Liver (tissue), 9 donors: ENCODE results near the gene ATP7A. TPM values are rescaled to one million over a fixed set of nuclear protein-coding genes. Genes with fewer than 3 reads are reported as not detected.
A peak's percentile ranks its signal among the peaks of the same experiment; 100 is the strongest.
"Not testable (repeated sequence)": the region's sequence is repeated elsewhere in the genome, so short reads cannot be mapped to it uniquely, and the experiment has no call there.

Experiments
- DNase-seq: peaks from one replicate; pipeline ENCODE4 v3.0.0-alpha.2; 2017; ENCODE audit warnings: low spot score
- H3K27ac ChIP-seq, 2 donors: one replicate each; pipeline ENCODE4 v1.7.0; 2013; ENCODE audit warnings: inconsistent platforms in 2 of 2, low read length in 2 of 2, control low read depth in 1 of 2, low read depth in 1 of 2, mild to moderate bottlenecking in 1 of 2
- H3K27me3 ChIP-seq, 4 donors: one replicate each; pipeline versions ENCODE4 v1.6.1 to v1.7.0; 2013; ENCODE audit warnings: low read length in 3 of 4, inconsistent platforms in 1 of 4, mild to moderate bottlenecking in 1 of 4, moderate library complexity in 1 of 4; ENCODE audit not compliant: control insufficient read depth in 4 of 4, insufficient read depth in 4 of 4
- H3K36me3 ChIP-seq, 4 donors: one replicate each; pipeline versions ENCODE4 v1.6.1 to v1.7.0; 2013; ENCODE audit warnings: low read length in 3 of 4, mild to moderate bottlenecking in 3 of 4, low read depth in 1 of 4, moderate library complexity in 1 of 4; ENCODE audit not compliant: control insufficient read depth in 4 of 4, insufficient read depth in 3 of 4
- H3K4me1 ChIP-seq, 4 donors: one replicate each; pipeline versions ENCODE4 v1.6.1 to v1.7.0; 2013; ENCODE audit warnings: low read length in 3 of 4, mild to moderate bottlenecking in 3 of 4, moderate library complexity in 1 of 4; ENCODE audit not compliant: control insufficient read depth in 4 of 4, insufficient read depth in 4 of 4
- H3K4me3 ChIP-seq, 3 donors: one replicate each; pipeline versions ENCODE4 v1.6.1 to v1.7.0; 2013; ENCODE audit warnings: low read length in 3 of 3, control low read depth in 1 of 3, low read depth in 1 of 3, mild to moderate bottlenecking in 1 of 3
- H3K9ac ChIP-seq, 2 donors: one replicate each; pipeline ENCODE4 v1.7.0; 2013; ENCODE audit warnings: low read length in 2 of 2, mild to moderate bottlenecking in 2 of 2, moderate library complexity in 2 of 2, control low read depth in 1 of 2, low read depth in 1 of 2
- H3K9me3 ChIP-seq, 4 donors: one replicate each; pipeline versions ENCODE4 v1.6.1 to v1.7.0; 2013; ENCODE audit warnings: low read length in 3 of 4; ENCODE audit not compliant: control insufficient read depth in 4 of 4
- EGR1 ChIP-seq, 2 donors: IDR thresholded peaks; 2 replicates each; pipeline ENCODE4 v1.6.1; 2016 to 2018; ENCODE audit warnings: antibody characterized with exemption in 2 of 2, low read depth in 2 of 2
- FOXA1 ChIP-seq: IDR thresholded peaks from 2 replicates; pipeline ENCODE4 v1.6.1; 2016; ENCODE audit warnings: antibody characterized with exemption
- FOXA2 ChIP-seq: IDR thresholded peaks from 2 replicates; pipeline ENCODE4 v1.6.1; 2016; ENCODE audit warnings: antibody characterized with exemption
- HNF4A ChIP-seq, 2 donors: conservative IDR thresholded peaks; 2 replicates each; pipeline ENCODE4 v1.6.1; 2016; ENCODE audit warnings: antibody characterized with exemption in 2 of 2, mild to moderate bottlenecking in 2 of 2
- HNF4G ChIP-seq: IDR thresholded peaks from 2 replicates; pipeline ENCODE4 v1.6.1; 2016; ENCODE audit warnings: antibody characterized with exemption
- JUND ChIP-seq, 2 donors: IDR thresholded peaks; 2 replicates each; pipeline ENCODE4 v1.6.1; 2016; ENCODE audit warnings: antibody characterized with exemption in 2 of 2
- NR2F2 ChIP-seq: IDR thresholded peaks from 2 replicates; pipeline ENCODE4 v1.6.1; 2016; ENCODE audit warnings: antibody characterized with exemption
- RAD21 ChIP-seq, 2 donors: IDR thresholded peaks; 2 replicates each; pipeline ENCODE4 v1.6.1; 2016; ENCODE audit warnings: antibody characterized with exemption in 2 of 2, mild to moderate bottlenecking in 2 of 2
- RXRA ChIP-seq, 2 donors: IDR thresholded peaks; 2 replicates each; pipeline ENCODE4 v1.6.1; 2017 to 2018; ENCODE audit warnings: antibody characterized with exemption in 2 of 2, mild to moderate bottlenecking in 1 of 2
- TAF1 ChIP-seq: conservative IDR thresholded peaks from 2 replicates; pipeline ENCODE4 v1.6.1; 2016; ENCODE audit warnings: antibody characterized with exemption, mild to moderate bottlenecking
- YY1 ChIP-seq: IDR thresholded peaks from 2 replicates; pipeline ENCODE4 v1.6.1; 2016; ENCODE audit warnings: antibody characterized with exemption, mild to moderate bottlenecking
- WGBS: extraction: QIAGEN DNeasy Blood & Tissue Kit; methylation state at CpG from one replicate; pipeline ENCODE4 v1.1.7; 2013; 5-methylcytosine and 5-hydroxymethylcytosine counted together
- polyA plus RNA-seq, 2 donors: library from polyadenylated mRNA; stranded (reverse) in 1 of 2; unstranded in 1 of 2; fragments of 200-250 nt in 1 of 2; fragments of >200 nt in 1 of 2; fragmentation: Nextera tagmentation in 1 of 2; extraction: Ambion mirVana in 1 of 2; gene quantifications; one replicate each; pipeline versions ENCODE4 v1.2.1 to v1.2.3, GENCODE V29; 2013 to 2015
- total RNA-seq, 2 donors: library from RNA; depleted of rRNA; stranded (reverse); fragments of >200 nt; gene quantifications; one replicate each; pipeline ENCODE4 v1.2.3, GENCODE V29; 2014
- TF ChIP-seq, protein P1 (sequence below): IDR thresholded peaks from 2 replicates; pipeline ENCODE4 v1.6.1; 2016; ENCODE audit warnings: antibody characterized with exemption
- TF ChIP-seq, protein P2 (sequence below): IDR thresholded peaks from 2 replicates; pipeline ENCODE4 v1.6.1; 2016; ENCODE audit warnings: antibody characterized with exemption
- TF ChIP-seq, protein P3 (sequence below): IDR thresholded peaks from 2 replicates; pipeline ENCODE4 v1.6.1; 2016; ENCODE audit warnings: antibody characterized with exemption
- TF ChIP-seq, protein P4 (sequence below): fragments of 150-350 bp; IDR thresholded peaks from 2 replicates; pipeline ENCODE4 v1.5.1; 2017; ENCODE audit warnings: improper control_type of control experiment, low read depth, low read length; ENCODE audit not compliant: missing input control
- TF ChIP-seq, protein P5 (sequence below): IDR thresholded peaks from 2 replicates; pipeline ENCODE4 v1.6.1; 2016; ENCODE audit warnings: antibody characterized with exemption, mild to moderate bottlenecking
- donor health status: healthy.
- donor health status: healthy.
- donor health status: healthy.
- donor health status: healthy.
- donor health status: healthy.

Gene ATP7A
- total and polyA plus RNA-seq, 4 donors: 0.75 to 15.3 (median 3.0) TPM

DNA sequence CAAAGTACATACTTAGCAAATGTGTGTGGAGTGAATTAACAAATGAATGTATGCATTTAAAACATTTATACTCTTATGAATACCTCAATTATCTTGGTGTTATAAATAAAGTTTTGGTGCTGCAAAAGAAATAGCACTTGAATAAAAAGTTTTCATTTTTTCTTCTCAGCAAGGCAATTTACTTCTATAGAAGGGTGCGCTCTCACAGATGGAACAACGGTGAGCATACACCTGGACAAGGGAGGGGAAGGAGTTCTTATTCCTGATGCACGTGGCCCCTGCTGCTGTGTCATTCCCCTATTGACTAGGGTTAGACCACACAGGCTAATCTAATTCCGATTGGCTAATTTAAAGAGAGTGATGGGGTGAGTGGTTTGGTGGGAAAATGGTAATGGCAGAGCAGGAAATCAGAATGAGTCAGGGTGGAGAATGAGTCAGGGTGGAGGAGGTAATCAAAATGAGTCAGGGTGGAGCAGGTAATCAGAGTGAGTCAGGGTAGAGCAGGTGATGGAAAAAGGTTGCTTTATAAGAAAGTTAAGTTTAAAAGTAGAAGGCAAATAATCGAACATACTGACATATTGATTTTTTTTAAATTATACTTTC lies 165.4 kb downstream of the ATP7A start (continued):
- TF ChIP-seq, protein P1, sequence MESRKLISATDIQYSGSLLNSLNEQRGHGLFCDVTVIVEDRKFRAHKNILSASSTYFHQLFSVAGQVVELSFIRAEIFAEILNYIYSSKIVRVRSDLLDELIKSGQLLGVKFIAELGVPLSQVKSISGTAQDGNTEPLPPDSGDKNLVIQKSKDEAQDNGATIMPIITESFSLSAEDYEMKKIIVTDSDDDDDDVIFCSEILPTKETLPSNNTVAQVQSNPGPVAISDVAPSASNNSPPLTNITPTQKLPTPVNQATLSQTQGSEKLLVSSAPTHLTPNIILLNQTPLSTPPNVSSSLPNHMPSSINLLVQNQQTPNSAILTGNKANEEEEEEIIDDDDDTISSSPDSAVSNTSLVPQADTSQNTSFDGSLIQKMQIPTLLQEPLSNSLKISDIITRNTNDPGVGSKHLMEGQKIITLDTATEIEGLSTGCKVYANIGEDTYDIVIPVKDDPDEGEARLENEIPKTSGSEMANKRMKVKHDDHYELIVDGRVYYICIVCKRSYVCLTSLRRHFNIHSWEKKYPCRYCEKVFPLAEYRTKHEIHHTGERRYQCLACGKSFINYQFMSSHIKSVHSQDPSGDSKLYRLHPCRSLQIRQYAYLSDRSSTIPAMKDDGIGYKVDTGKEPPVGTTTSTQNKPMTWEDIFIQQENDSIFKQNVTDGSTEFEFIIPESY: no peak
- no peak for TF ChIP-seq RXRA (IDR thresholded peaks at IDR 0.05)
- TF ChIP-seq, protein P2, sequence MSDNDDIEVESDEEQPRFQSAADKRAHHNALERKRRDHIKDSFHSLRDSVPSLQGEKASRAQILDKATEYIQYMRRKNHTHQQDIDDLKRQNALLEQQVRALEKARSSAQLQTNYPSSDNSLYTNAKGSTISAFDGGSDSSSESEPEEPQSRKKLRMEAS: no peak
- TF ChIP-seq, protein P3, sequence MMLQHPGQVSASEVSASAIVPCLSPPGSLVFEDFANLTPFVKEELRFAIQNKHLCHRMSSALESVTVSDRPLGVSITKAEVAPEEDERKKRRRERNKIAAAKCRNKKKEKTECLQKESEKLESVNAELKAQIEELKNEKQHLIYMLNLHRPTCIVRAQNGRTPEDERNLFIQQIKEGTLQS: no peak
- no peak for TF ChIP-seq HNF4G
- TF ChIP-seq TAF1: no peak
- no peak for TF ChIP-seq FOXA2
- TF ChIP-seq NR2F2: no peak

DNA sequence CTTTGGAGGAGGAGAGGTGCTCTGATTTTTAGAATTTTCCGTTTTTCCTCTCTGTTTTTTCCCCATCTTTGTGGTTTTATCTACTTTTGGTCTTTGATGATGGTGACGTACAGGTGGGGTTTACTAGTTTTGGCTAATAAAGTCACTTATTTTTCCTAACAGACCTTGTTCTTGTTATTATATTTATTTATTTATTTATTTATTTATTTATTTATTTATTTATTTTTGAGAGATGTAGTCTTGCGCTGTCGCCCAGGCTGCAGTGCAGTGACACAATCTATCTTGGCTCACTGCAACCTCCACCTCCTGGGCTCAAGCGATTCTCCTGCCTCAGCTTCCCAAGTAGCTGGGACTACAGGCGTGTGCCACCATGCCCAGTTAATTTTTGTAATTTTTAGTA lies 170.9 kb downstream of the ATP7A start:
- WGBS: 93% methylated on average over 6 of the region's 6 CpGs
- H3K4me1 ChIP-seq, H3K27me3 ChIP-seq, H3K9ac ChIP-seq, H3K4me3 ChIP-seq, H3K36me3 ChIP-seq, H3K27ac ChIP-seq, DNase-seq, H3K9me3 ChIP-seq: not testable (repeated sequence)

DNA sequence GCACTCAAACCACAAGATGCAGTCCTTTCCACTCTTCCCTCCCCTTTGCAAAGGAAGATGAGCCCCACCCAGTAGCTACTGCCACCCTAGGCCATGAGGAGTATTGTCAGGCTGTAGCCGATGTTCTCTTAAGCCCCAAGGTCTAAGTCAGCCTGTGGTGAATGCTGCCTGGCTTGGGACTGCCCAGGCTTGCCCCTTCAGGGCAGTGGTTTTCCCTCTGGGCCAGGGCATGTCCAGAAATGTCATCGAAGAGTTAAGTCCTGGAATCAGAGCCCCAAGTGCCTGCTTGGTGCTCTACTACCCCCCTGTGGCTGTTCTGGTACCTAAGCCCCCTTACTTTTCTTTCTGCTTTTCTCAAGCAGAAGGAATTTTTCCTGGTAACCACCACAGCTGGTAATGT lies 181.8 kb downstream of the ATP7A start:
- no peak overlapping the region for H3K4me3 ChIP-seq
- 43% methylated on average over 2 of the region's 2 CpGs for WGBS
- H3K36me3 ChIP-seq: no peaks in the 10 kb centered on the region
- H3K9ac ChIP-seq: no peak overlapping the region
- H3K9me3 ChIP-seq: no peaks in the 10 kb centered on the region
- no peaks in the 10 kb centered on the region for H3K4me1 ChIP-seq
- peaks cover 0 to 5% (median 0%) of the 10 kb centered on the region in 4 donors for H3K27me3 ChIP-seq
- TF ChIP-seq RAD21 (IDR thresholded peaks at IDR 0.05) (peak in 1 of 2 donors; percentile 30), HNF4G (no peak)
- DNase-seq: no peak
- no peak overlapping the region for H3K27ac ChIP-seq

DNA sequence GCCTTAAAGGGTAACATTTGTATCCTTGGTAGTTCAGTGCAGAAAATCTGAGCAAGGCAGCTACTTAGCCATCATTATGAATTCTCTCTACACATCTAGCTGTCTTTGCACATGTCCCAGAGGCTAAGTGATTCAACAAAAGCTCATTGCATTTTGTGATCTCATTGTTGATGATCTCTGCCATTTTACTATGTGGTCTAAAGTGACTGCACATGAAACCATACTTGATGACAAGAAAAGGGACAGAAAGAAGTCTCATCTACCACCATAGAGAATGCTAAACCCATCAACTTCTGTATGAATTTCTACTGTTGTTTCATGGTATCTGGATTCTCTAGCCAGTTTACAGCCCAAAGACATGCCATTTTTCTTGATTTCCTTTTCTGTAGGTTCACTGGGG lies 187.6 kb downstream of the ATP7A start:
- DNase-seq: no peak
- no peak for TF ChIP-seq NR2F2
- no peak for TF ChIP-seq HNF4A (conservative IDR thresholded peaks at IDR 0.05)
- TF ChIP-seq FOXA1: no peak
- no peak for TF ChIP-seq YY1
- TF ChIP-seq, protein P3: no peak
- TF ChIP-seq RXRA (IDR thresholded peaks at IDR 0.05): no peak
- TF ChIP-seq FOXA2: no peak
- no peak for TF ChIP-seq HNF4G
- TF ChIP-seq, protein P4, sequence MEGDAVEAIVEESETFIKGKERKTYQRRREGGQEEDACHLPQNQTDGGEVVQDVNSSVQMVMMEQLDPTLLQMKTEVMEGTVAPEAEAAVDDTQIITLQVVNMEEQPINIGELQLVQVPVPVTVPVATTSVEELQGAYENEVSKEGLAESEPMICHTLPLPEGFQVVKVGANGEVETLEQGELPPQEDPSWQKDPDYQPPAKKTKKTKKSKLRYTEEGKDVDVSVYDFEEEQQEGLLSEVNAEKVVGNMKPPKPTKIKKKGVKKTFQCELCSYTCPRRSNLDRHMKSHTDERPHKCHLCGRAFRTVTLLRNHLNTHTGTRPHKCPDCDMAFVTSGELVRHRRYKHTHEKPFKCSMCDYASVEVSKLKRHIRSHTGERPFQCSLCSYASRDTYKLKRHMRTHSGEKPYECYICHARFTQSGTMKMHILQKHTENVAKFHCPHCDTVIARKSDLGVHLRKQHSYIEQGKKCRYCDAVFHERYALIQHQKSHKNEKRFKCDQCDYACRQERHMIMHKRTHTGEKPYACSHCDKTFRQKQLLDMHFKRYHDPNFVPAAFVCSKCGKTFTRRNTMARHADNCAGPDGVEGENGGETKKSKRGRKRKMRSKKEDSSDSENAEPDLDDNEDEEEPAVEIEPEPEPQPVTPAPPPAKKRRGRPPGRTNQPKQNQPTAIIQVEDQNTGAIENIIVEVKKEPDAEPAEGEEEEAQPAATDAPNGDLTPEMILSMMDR: no peak
- TF ChIP-seq, protein P5, sequence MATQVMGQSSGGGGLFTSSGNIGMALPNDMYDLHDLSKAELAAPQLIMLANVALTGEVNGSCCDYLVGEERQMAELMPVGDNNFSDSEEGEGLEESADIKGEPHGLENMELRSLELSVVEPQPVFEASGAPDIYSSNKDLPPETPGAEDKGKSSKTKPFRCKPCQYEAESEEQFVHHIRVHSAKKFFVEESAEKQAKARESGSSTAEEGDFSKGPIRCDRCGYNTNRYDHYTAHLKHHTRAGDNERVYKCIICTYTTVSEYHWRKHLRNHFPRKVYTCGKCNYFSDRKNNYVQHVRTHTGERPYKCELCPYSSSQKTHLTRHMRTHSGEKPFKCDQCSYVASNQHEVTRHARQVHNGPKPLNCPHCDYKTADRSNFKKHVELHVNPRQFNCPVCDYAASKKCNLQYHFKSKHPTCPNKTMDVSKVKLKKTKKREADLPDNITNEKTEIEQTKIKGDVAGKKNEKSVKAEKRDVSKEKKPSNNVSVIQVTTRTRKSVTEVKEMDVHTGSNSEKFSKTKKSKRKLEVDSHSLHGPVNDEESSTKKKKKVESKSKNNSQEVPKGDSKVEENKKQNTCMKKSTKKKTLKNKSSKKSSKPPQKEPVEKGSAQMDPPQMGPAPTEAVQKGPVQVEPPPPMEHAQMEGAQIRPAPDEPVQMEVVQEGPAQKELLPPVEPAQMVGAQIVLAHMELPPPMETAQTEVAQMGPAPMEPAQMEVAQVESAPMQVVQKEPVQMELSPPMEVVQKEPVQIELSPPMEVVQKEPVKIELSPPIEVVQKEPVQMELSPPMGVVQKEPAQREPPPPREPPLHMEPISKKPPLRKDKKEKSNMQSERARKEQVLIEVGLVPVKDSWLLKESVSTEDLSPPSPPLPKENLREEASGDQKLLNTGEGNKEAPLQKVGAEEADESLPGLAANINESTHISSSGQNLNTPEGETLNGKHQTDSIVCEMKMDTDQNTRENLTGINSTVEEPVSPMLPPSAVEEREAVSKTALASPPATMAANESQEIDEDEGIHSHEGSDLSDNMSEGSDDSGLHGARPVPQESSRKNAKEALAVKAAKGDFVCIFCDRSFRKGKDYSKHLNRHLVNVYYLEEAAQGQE: no peak
- TF ChIP-seq JUND (IDR thresholded peaks at IDR 0.05): no peak
- TF ChIP-seq EGR1 (IDR thresholded peaks at IDR 0.05; ENCODE audit: low read depth in 2 of 2): no peak
- TF ChIP-seq, protein P1: no peak

More for the DNA sequence above, 187.6 kb downstream of the ATP7A start:
- Histone ChIP-seq H3K4me3 (no peak overlapping the region), H3K9me3 (no peaks in the 10 kb centered on the region), H3K36me3 (no peaks in the 10 kb centered on the region), H3K27ac (no peak overlapping the region), H3K4me1 (no peaks in the 10 kb centered on the region), H3K9ac (no peak overlapping the region), H3K27me3 (peaks cover 0 to 5% (median 0%) of the 10 kb centered on the region in 4 donors)
